ENCODE results near the gene NFATC2. TPM values are rescaled to one million over a fixed set of nuclear protein-coding genes. Genes with fewer than 3 reads are reported as not detected.

The NFATC2 gene
- polyA plus RNA-seq, 1 donor from 2014 or later = not detected

- Histone ChIP-seq H3K4me3 (ENCODE audit: low read length) (no peak overlapping the region), H3K36me3 (ENCODE audit: insufficient read depth, low read length) (no peaks in the 10 kb centered on the region), H3K27ac (ENCODE audit: low read length) (no peak overlapping the region), H3F3A (ENCODE audit: insufficient read depth, low read length, poor library complexity, severe bottlenecking) (peaks cover 3% of the 10 kb centered on the region), H3K27me3 (ENCODE audit: insufficient read depth, low read depth, low read length) (no peaks in the 10 kb centered on the region), H3K9me2 (ENCODE audit: insufficient read depth, low read length) (no peaks in the 10 kb centered on the region), H3K9me3 (ENCODE audit: low read length) (no peaks in the 10 kb centered on the region), H3K79me2 (replicated peaks; ENCODE audit: insufficient read depth, low read length) (no peaks in the 10 kb centered on the region), H3K4me2 (ENCODE audit: low read length) (no peak overlapping the region), H4K20me1 (ENCODE audit: insufficient read depth) (no peaks in the 10 kb centered on the region), H3K9ac (ENCODE audit: low read length) (no peak overlapping the region), H2AFZ (ENCODE audit: low read depth, low read length) (no peak overlapping the region)
- TF ChIP-seq MXI1 (conservative IDR thresholded peaks at IDR 0.05; ENCODE audit: poor library complexity, severe bottlenecking) = no peak
- no peak for TF ChIP-seq RAD21 (conservative IDR thresholded peaks at IDR 0.05)
- TF ChIP-seq SMC3 (conservative IDR thresholded peaks at IDR 0.05; ENCODE audit: poor library complexity) = no peak
- no peak for TF ChIP-seq CTCF (IDR thresholded peaks at IDR 0.05; ENCODE audit: poor library complexity, severe bottlenecking)
- no peak for TF ChIP-seq REST (IDR thresholded peaks at IDR 0.05; ENCODE audit: borderline replicate concordance)
- TF ChIP-seq EP300 (conservative IDR thresholded peaks at IDR 0.05; ENCODE audit: poor library complexity, severe bottlenecking) = no peak
- TF ChIP-seq TAF1 (IDR thresholded peaks at IDR 0.05; ENCODE audit: low read depth) = no peak
- TF ChIP-seq POLR2AphosphoS5 (IDR thresholded peaks at IDR 0.05) = no peak
- TF ChIP-seq EZH2 (IDR thresholded peaks at IDR 0.05; ENCODE audit: borderline replicate concordance, insufficient read depth, low read length, poor library complexity, severe bottlenecking) = no peak
These were observed 110.2 kb downstream of the NFATC2 start for GRCh38 chr20:51432251-51432784.

- no peak overlapping the region for H3K9ac ChIP-seq (ENCODE audit: low read length)
- H3K27me3 ChIP-seq (ENCODE audit: insufficient read depth, low read depth, low read length) = no peaks in the 10 kb centered on the region
- no peaks in the 10 kb centered on the region for H3K9me2 ChIP-seq (ENCODE audit: insufficient read depth, low read length)
- H3K36me3 ChIP-seq (ENCODE audit: insufficient read depth, low read length) = no peaks in the 10 kb centered on the region
- H3K4me2 ChIP-seq (ENCODE audit: low read length) = no peak overlapping the region
- H2AFZ ChIP-seq (ENCODE audit: low read depth, low read length) = no peak overlapping the region
- no peak for TF ChIP-seq TAF1 (IDR thresholded peaks at IDR 0.05; ENCODE audit: low read depth)
- TF ChIP-seq RAD21 (conservative IDR thresholded peaks at IDR 0.05) = no peak
- no peak for TF ChIP-seq SMC3 (conservative IDR thresholded peaks at IDR 0.05; ENCODE audit: poor library complexity)
- TF ChIP-seq REST (IDR thresholded peaks at IDR 0.05; ENCODE audit: borderline replicate concordance) = no peak
- no peak for TF ChIP-seq POLR2AphosphoS5 (IDR thresholded peaks at IDR 0.05)
- no peak for TF ChIP-seq EZH2 (IDR thresholded peaks at IDR 0.05; ENCODE audit: borderline replicate concordance, insufficient read depth, low read length, poor library complexity, severe bottlenecking)
- no peak for TF ChIP-seq MXI1 (conservative IDR thresholded peaks at IDR 0.05; ENCODE audit: poor library complexity, severe bottlenecking)
- TF ChIP-seq CTCF (IDR thresholded peaks at IDR 0.05; ENCODE audit: poor library complexity, severe bottlenecking) = no peak
- no peak for TF ChIP-seq EP300 (conservative IDR thresholded peaks at IDR 0.05; ENCODE audit: poor library complexity, severe bottlenecking)
- no peak overlapping the region for H3K4me3 ChIP-seq (ENCODE audit: low read length)
- no peaks in the 10 kb centered on the region for H4K20me1 ChIP-seq (ENCODE audit: insufficient read depth)
- H3F3A ChIP-seq (ENCODE audit: insufficient read depth, low read length, poor library complexity, severe bottlenecking) = peaks cover 3% of the 10 kb centered on the region
- no peak overlapping the region for H3K27ac ChIP-seq (ENCODE audit: low read length)
- H3K79me2 ChIP-seq (replicated peaks; ENCODE audit: insufficient read depth, low read length) = no peaks in the 10 kb centered on the region
- H3K9me3 ChIP-seq (ENCODE audit: low read length) = no peaks in the 10 kb centered on the region
These were observed 111.2 kb downstream of the NFATC2 start for GRCh38 chr20:51431321-51431720.
